Sciatic nerve (tissue), 2 donors: Measurements from ENCODE around the gene GPR37L1. TPM values are rescaled to one million over a fixed set of nuclear protein-coding genes. Genes with fewer than 3 reads are reported as not detected.
"Not testable (repeated sequence)": the region's sequence is repeated elsewhere in the genome, so short reads cannot be mapped to it uniquely, and the experiment has no call there.

ENCODE experiments used
- ATAC-seq: fragments of 200-7000 bp; cut with Tn5 transposase; one replicate; pipeline ENCODE4 v1.9.1; 2020; ENCODE audit warnings: mild to moderate bottlenecking, moderate library complexity
- DNase-seq: peaks from one replicate; pipeline ENCODE4 v3.0.0-alpha.2; 2020; ENCODE audit warnings: low spot score
- intact Hi-C: fragments of 100-400 bp; cut with DNase I; formaldehyde crosslinking; loops from one replicate; pipeline ENCODE4 v1.14.2; 2022
- total RNA-seq: library from RNA; stranded (reverse); fragmentation: NEBNext Ultra II Directional; extraction: Animal tissue kit (Norgen Biotek cat#: 25700); gene quantifications from one replicate; pipeline ENCODE4 v1.2.1, GENCODE V29; 2021
- donor health status: DM: no; HTN: no; CAD: no.
- donor health status: DM: no; HTN: no; CAD: no.

Gene GPR37L1
- total RNA-seq, 1 donor from 2014 or later = 33.3 TPM

- ATAC-seq (no peak), DNase-seq (no peak)
- intact Hi-C loops = no loop called here
Observed at GRCh38 chr1:202163281-202164270, 40.9 kb downstream of the GPR37L1 start.

- no peak for DNase-seq
Observed at GRCh38 chr1:202164271-202165037, 41.7 kb downstream of the GPR37L1 start.

GRCh38 chr1:202165267-202165941, 42.7 kb downstream of the GPR37L1 start:
- DNase-seq (no peak), ATAC-seq (peak; percentile 63)
- intact Hi-C loops = no loop called here

More at GRCh38 chr1:202164271-202165037, 41.7 kb downstream of the GPR37L1 start:
- peak; percentile 47 for ATAC-seq
- intact Hi-C loops = no loop called here

GRCh38 chr1:202165942-202166843, 43.5 kb downstream of the GPR37L1 start:
- intact Hi-C loops = no loop called here
- no peak for DNase-seq
- no peak for ATAC-seq

- DNase-seq, ATAC-seq, intact Hi-C loops: not testable (repeated sequence)
Observed at GRCh38 chr1:202167054-202167453, 44.3 kb downstream of the GPR37L1 start.

- no peak for DNase-seq
- ATAC-seq = peak; percentile 76
- intact Hi-C loops = no loop called here
Observed at GRCh38 chr1:202167708-202168415, 45.1 kb downstream of the GPR37L1 start.

GRCh38 chr1:202168861-202169260, 46.1 kb downstream of the GPR37L1 start:
- DNase-seq = no peak
- intact Hi-C loops = no loop called here
- no peak for ATAC-seq

DNA sequence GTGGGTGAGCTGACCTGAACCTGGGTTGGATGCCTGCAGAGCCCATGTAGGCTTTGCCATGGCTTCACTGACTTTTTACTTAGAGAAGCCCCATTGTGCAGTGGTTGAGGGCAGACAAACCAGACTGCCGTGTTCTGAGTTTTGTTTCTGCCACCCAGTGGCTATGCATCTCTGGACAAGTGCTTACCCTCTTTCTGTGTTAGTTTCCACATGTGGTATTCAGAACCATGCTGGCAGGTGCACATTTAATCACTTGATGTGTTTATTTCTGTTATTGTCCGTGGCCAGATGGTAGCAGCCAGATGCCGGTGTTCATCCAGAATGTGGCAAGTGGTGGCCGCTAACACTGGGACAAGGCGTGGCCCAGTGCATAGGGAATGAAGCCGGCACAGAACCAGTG, 48.0 kb downstream of the GPR37L1 start:
- no peak for DNase-seq
- intact Hi-C loops = no loop called here
- no peak for ATAC-seq

DNA sequence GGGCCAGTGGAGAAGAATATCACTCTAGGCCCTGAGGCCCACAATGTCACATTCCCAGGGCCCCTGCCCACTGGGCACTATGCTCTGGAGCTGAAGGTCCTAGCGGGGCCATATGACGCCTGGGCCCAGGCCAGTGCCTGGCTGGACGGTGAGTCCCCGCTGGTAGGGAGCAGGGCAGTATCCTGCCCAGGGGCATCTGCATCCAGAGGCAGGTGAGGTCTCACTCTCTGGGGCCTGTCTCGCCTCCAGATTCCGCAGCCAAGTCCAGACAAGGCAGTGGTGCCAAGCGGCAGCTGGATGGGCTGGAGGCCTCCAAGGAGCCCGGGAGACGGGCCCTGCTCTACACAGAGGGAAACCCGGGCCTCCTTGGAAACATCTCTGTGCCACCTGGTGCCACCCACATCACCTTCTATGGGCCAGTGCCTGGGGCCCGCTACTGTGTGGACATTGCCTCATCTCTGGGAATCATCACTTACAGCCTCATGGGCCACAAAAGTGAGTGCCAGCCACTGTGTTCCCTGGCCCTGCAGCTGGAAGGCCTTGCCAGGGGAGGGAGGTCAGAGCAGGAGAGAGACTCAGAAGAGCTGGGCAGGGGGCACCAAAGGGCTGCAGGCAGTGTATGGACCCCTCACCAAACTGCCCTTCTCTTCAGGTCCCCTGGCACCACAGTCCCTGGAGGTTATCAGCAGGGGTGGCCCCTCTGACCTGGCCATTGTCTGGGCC, 48.7 kb downstream of the GPR37L1 start:
- ATAC-seq (no peak), DNase-seq (no peak)
- intact Hi-C loops = no loop called here

GRCh38 chr1:202172015-202172355, 49.3 kb downstream of the GPR37L1 start:
- ATAC-seq (no peak), DNase-seq (no peak)
- intact Hi-C loops = no loop called here

GRCh38 chr1:202173993-202174392, 51.3 kb downstream of the GPR37L1 start:
- intact Hi-C loops = no loop called here
- ATAC-seq = no peak

DNA sequence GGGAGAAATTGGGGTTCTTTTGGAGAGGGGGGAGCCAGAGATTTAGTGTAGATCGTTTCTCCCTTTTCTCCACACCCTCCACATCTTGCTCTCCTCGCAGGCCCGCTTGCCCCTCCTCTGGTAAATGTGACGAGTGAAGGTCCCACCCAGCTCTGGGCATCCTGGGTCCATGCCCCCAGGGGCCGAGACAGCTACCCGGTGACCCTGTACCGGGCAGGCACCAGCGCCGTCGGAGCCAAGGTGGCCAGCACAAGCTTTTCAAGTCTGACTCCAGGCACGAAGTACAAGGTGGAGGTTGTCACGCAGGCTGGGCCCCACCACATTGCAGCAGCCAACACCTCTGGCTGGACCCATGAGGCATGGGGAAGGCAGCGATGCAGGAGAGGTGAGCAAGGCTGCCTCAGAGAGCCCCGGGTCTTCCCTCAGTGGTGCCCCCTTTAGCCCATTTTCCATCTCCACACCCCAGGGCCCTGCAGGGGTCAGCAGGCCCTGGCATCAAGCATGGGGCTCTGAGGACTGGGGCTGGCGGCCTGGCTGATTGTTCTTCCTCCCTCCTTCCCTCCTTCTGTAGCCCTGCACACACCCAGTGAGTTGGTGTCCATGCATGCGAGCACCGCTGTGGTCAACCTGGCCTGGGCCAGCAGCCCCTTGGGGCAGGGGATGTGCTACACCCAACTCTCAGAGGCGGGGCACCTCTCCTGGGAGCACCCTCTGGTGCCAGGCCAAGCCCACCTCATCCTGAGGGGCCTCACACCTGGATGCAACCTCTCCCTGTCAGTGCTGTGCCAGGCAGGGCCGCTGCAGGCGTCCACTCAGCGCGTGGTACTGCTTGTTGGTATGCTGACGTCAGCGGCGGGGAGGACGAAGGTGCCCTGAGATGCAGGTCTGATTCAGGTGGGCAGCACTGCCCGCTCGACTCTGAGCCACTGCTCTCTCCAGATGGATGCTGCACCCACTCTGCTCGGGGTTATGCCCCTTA, 54.5 kb downstream of the GPR37L1 start:
- intact Hi-C loops = no loop called here
- no peak for ATAC-seq
- DNase-seq = no peak

More at GRCh38 chr1:202173993-202174392, 51.3 kb downstream of the GPR37L1 start:
- DNase-seq = no peak

- intact Hi-C loops = loop anchor here (10.0 kb wide), 1 partner anchor 535 kb away; the partner anchor contains the start of gene SYT2
- ATAC-seq = no peak
Observed at GRCh38 chr1:202179828-202180750, 57.4 kb downstream of the GPR37L1 start.

GRCh38 chr1:202180751-202181139, 58.0 kb downstream of the GPR37L1 start:
- not testable (repeated sequence) for ATAC-seq, DNase-seq
- intact Hi-C loops = loop anchor here (10.0 kb wide), 1 partner anchor 534 kb away; the partner anchor contains the start of gene SYT2

More at GRCh38 chr1:202179828-202180750, 57.4 kb downstream of the GPR37L1 start:
- DNase-seq = no peak

DNA sequence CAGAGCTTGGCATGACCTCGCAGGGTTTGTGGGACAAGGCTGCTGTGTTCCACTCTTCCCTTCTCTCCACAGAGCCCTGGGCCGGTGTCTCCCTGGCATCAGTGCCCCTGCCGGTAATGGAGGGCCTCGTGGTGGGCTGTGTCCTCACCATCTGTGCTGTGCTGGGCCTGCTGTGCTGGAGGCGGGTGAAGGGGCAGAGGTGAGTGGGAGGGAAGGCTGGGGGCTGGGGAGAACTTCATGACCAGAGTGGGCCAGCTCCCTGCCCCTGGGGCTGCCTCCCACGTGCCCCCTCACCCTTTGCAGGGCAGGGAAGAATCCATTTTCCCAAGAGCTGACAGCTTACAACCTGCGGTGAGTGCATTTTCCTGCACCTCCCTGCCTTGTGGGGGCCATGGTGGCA, 58.9 kb downstream of the GPR37L1 start:
- intact Hi-C loops = loop anchor here (10.0 kb wide), 1 partner anchor 533 kb away; the partner anchor contains the start of gene SYT2
- ATAC-seq = no peak
- peak; percentile 55 for DNase-seq
